ENCODE data around the gene CFAP20DC.

CFAP20DC gene

GRCh38 chr3:59081071-59081470 lies 31.2 kb upstream of the CFAP20DC start:
- no peak overlapping the region for H2BK15ac ChIP-seq (ENCODE audit: low read depth, poor library complexity, severe bottlenecking)
- H3K4ac ChIP-seq (ENCODE audit: low read depth in 1 of 2, low read length in 2 of 2): no peak overlapping the region
- no peak overlapping the region for H4K91ac ChIP-seq (ENCODE audit: low read length)
- no peak overlapping the region for H2BK12ac ChIP-seq (ENCODE audit: low read length in 2 of 2)
- H4K8ac ChIP-seq (ENCODE audit: low read length): no peak overlapping the region
- no peak overlapping the region for H3K9ac ChIP-seq (ENCODE audit: low read length)
- H3K23ac ChIP-seq (ENCODE audit: low read length in 2 of 2): no peak overlapping the region
- no peak for DNase-seq
- no peaks in the 10 kb centered on the region for H3K36me3 ChIP-seq (ENCODE audit: control insufficient read depth in 1 of 2, insufficient read depth in 2 of 2, low read depth in 1 of 2, low read length in 2 of 2)
- H3K14ac ChIP-seq (ENCODE audit: low read length in 2 of 2): no peak overlapping the region
- H2AK5ac ChIP-seq (ENCODE audit: low read length, severe bottlenecking): no peak overlapping the region
- no peaks in the 10 kb centered on the region for H3K4me1 ChIP-seq (ENCODE audit: control insufficient read depth, insufficient read depth, low read depth, low read length)
- H3K79me1 ChIP-seq (replicated peaks; ENCODE audit: low read length, poor library complexity, severe bottlenecking): no peaks in the 10 kb centered on the region
- no peak overlapping the region for H3K18ac ChIP-seq (ENCODE audit: low read depth in 1 of 2, low read length in 2 of 2)
- no peak overlapping the region for H3K4me2 ChIP-seq (ENCODE audit: low read length, poor library complexity, severe bottlenecking)
- WGBS: 80% methylated on average over 1 of the region's 2 CpGs
- no peak overlapping the region for H2BK5ac ChIP-seq (ENCODE audit: low read depth, low read length, poor library complexity, severe bottlenecking)
- no peak overlapping the region for H3K4me3 ChIP-seq (ENCODE audit: insufficient read depth in 1 of 2, low read depth in 1 of 2, low read length in 2 of 2)
- H3K9me3 ChIP-seq (ENCODE audit: control insufficient read depth, low read length): no peaks in the 10 kb centered on the region
- no peak overlapping the region for H2AFZ ChIP-seq (ENCODE audit: low read depth, low read length)
- H2BK120ac ChIP-seq (ENCODE audit: low read depth, low read length): no peak overlapping the region
- no peak overlapping the region for H3K27ac ChIP-seq (ENCODE audit: low read length, poor library complexity, severe bottlenecking)
- peaks cover 0 to 3% of the 10 kb centered on the region in 2 experiments for H3K27me3 ChIP-seq (ENCODE audit: control insufficient read depth in 1 of 2, insufficient read depth in 1 of 2, low read length in 2 of 2)

- no peaks in the 10 kb centered on the region for H3K79me1 ChIP-seq (replicated peaks; ENCODE audit: low read length, poor library complexity, severe bottlenecking)
- no peak overlapping the region for H2AK5ac ChIP-seq (ENCODE audit: low read length, severe bottlenecking)
- WGBS: no CpG with 5 or more reads among the region's 1 CpG
- H3K18ac ChIP-seq (ENCODE audit: low read depth in 1 of 2, low read length in 2 of 2): no peak overlapping the region
- no peak overlapping the region for H3K4ac ChIP-seq (ENCODE audit: low read depth in 1 of 2, low read length in 2 of 2)
- no peak overlapping the region for H2BK15ac ChIP-seq (ENCODE audit: low read depth, poor library complexity, severe bottlenecking)
- H3K36me3 ChIP-seq (ENCODE audit: control insufficient read depth in 1 of 2, insufficient read depth in 2 of 2, low read depth in 1 of 2, low read length in 2 of 2): no peaks in the 10 kb centered on the region
- no peak overlapping the region for H4K8ac ChIP-seq (ENCODE audit: low read length)
- H3K27me3 ChIP-seq (ENCODE audit: control insufficient read depth in 1 of 2, insufficient read depth in 1 of 2, low read length in 2 of 2): peaks cover 0 to 3% of the 10 kb centered on the region in 2 experiments
- H2BK120ac ChIP-seq (ENCODE audit: low read depth, low read length): no peak overlapping the region
- no peak for DNase-seq
- no peak overlapping the region for H3K9ac ChIP-seq (ENCODE audit: low read length)
- no peaks in the 10 kb centered on the region for H3K4me1 ChIP-seq (ENCODE audit: control insufficient read depth, insufficient read depth, low read depth, low read length)
- no peak overlapping the region for H2BK12ac ChIP-seq (ENCODE audit: low read length in 2 of 2)
- H2BK5ac ChIP-seq (ENCODE audit: low read depth, low read length, poor library complexity, severe bottlenecking): no peak overlapping the region
- H3K9me3 ChIP-seq (ENCODE audit: control insufficient read depth, low read length): no peaks in the 10 kb centered on the region
- H2AFZ ChIP-seq (ENCODE audit: low read depth, low read length): no peak overlapping the region
- no peak overlapping the region for H3K14ac ChIP-seq (ENCODE audit: low read length in 2 of 2)
- H3K23ac ChIP-seq (ENCODE audit: low read length in 2 of 2): no peak overlapping the region
- no peak overlapping the region for H4K91ac ChIP-seq (ENCODE audit: low read length)
- H3K27ac ChIP-seq (ENCODE audit: low read length, poor library complexity, severe bottlenecking): no peak overlapping the region
- no peak overlapping the region for H3K4me3 ChIP-seq (ENCODE audit: insufficient read depth in 1 of 2, low read depth in 1 of 2, low read length in 2 of 2)
- H3K4me2 ChIP-seq (ENCODE audit: low read length, poor library complexity, severe bottlenecking): no peak overlapping the region
Measured at GRCh38 chr3:59079962-59080361, 30.1 kb upstream of the CFAP20DC start.

GRCh38 chr3:59074764-59075163 lies 24.9 kb upstream of the CFAP20DC start:
- H4K91ac ChIP-seq (ENCODE audit: low read length): no peak overlapping the region
- H2BK120ac ChIP-seq (ENCODE audit: low read depth, low read length): no peak overlapping the region
- no peaks in the 10 kb centered on the region for H3K4me1 ChIP-seq (ENCODE audit: control insufficient read depth, insufficient read depth, low read depth, low read length)
- H2AK5ac ChIP-seq (ENCODE audit: low read length, severe bottlenecking): no peak overlapping the region
- no peak overlapping the region for H2BK15ac ChIP-seq (ENCODE audit: low read depth, poor library complexity, severe bottlenecking)
- H3K14ac ChIP-seq (ENCODE audit: low read length in 2 of 2): no peak overlapping the region
- H3K4me3 ChIP-seq (ENCODE audit: insufficient read depth in 1 of 2, low read depth in 1 of 2, low read length in 2 of 2): no peak overlapping the region
- H3K4me2 ChIP-seq (ENCODE audit: low read length, poor library complexity, severe bottlenecking): no peak overlapping the region
- H4K8ac ChIP-seq (ENCODE audit: low read length): no peak overlapping the region
- H3K18ac ChIP-seq (ENCODE audit: low read depth in 1 of 2, low read length in 2 of 2): no peak overlapping the region
- H2AFZ ChIP-seq (ENCODE audit: low read depth, low read length): no peak overlapping the region
- H3K4ac ChIP-seq (ENCODE audit: low read depth in 1 of 2, low read length in 2 of 2): no peak overlapping the region
- no peak overlapping the region for H2BK12ac ChIP-seq (ENCODE audit: low read length in 2 of 2)
- no peak for DNase-seq
- no peak overlapping the region for H2BK5ac ChIP-seq (ENCODE audit: low read depth, low read length, poor library complexity, severe bottlenecking)
- H3K79me1 ChIP-seq (replicated peaks; ENCODE audit: low read length, poor library complexity, severe bottlenecking): no peaks in the 10 kb centered on the region
- H3K27ac ChIP-seq (ENCODE audit: low read length, poor library complexity, severe bottlenecking): no peak overlapping the region
- H3K9ac ChIP-seq (ENCODE audit: low read length): no peak overlapping the region
- H3K23ac ChIP-seq (ENCODE audit: low read length in 2 of 2): no peak overlapping the region
- H3K9me3 ChIP-seq (ENCODE audit: control insufficient read depth, low read length): no peaks in the 10 kb centered on the region
- peaks cover 0 to 3% of the 10 kb centered on the region in 2 experiments for H3K27me3 ChIP-seq (ENCODE audit: control insufficient read depth in 1 of 2, insufficient read depth in 1 of 2, low read length in 2 of 2)
- H3K36me3 ChIP-seq (ENCODE audit: control insufficient read depth in 1 of 2, insufficient read depth in 2 of 2, low read depth in 1 of 2, low read length in 2 of 2): no peaks in the 10 kb centered on the region

GRCh38 chr3:59072681-59073080 lies 22.9 kb upstream of the CFAP20DC start:
- no peak overlapping the region for H3K18ac ChIP-seq (ENCODE audit: low read depth in 1 of 2, low read length in 2 of 2)
- WGBS: 96% methylated on average over 4 of the region's 6 CpGs
- no peak overlapping the region for H2BK5ac ChIP-seq (ENCODE audit: low read depth, low read length, poor library complexity, severe bottlenecking)

More at GRCh38 chr3:59072681-59073080, 22.9 kb upstream of the CFAP20DC start:
- no peak overlapping the region for H3K14ac ChIP-seq (ENCODE audit: low read length in 2 of 2)
- H4K8ac ChIP-seq (ENCODE audit: low read length): no peak overlapping the region
- no peaks in the 10 kb centered on the region for H3K4me1 ChIP-seq (ENCODE audit: control insufficient read depth, insufficient read depth, low read depth, low read length)
- H2BK120ac ChIP-seq (ENCODE audit: low read depth, low read length): no peak overlapping the region
- no peak overlapping the region for H4K91ac ChIP-seq (ENCODE audit: low read length)
- no peak overlapping the region for H3K4me3 ChIP-seq (ENCODE audit: insufficient read depth in 1 of 2, low read depth in 1 of 2, low read length in 2 of 2)
- H3K27ac ChIP-seq (ENCODE audit: low read length, poor library complexity, severe bottlenecking): no peak overlapping the region
- no peak overlapping the region for H2BK15ac ChIP-seq (ENCODE audit: low read depth, poor library complexity, severe bottlenecking)
- H3K9me3 ChIP-seq (ENCODE audit: control insufficient read depth, low read length): no peaks in the 10 kb centered on the region
- H3K9ac ChIP-seq (ENCODE audit: low read length): no peak overlapping the region
- no peak overlapping the region for H2AK5ac ChIP-seq (ENCODE audit: low read length, severe bottlenecking)
- H2AFZ ChIP-seq (ENCODE audit: low read depth, low read length): no peak overlapping the region
- no peak for DNase-seq
- no peaks in the 10 kb centered on the region for H3K79me1 ChIP-seq (replicated peaks; ENCODE audit: low read length, poor library complexity, severe bottlenecking)
- H3K36me3 ChIP-seq (ENCODE audit: control insufficient read depth in 1 of 2, insufficient read depth in 2 of 2, low read depth in 1 of 2, low read length in 2 of 2): no peaks in the 10 kb centered on the region
- H3K4me2 ChIP-seq (ENCODE audit: low read length, poor library complexity, severe bottlenecking): no peak overlapping the region
- no peaks in the 10 kb centered on the region for H3K27me3 ChIP-seq (ENCODE audit: control insufficient read depth in 1 of 2, insufficient read depth in 1 of 2, low read length in 2 of 2)
- no peak overlapping the region for H2BK12ac ChIP-seq (ENCODE audit: low read length in 2 of 2)
- H3K23ac ChIP-seq (ENCODE audit: low read length in 2 of 2): no peak overlapping the region
- no peak overlapping the region for H3K4ac ChIP-seq (ENCODE audit: low read depth in 1 of 2, low read length in 2 of 2)
